Measurements from ENCODE around the gene LRBA.

LRBA gene

DNA sequence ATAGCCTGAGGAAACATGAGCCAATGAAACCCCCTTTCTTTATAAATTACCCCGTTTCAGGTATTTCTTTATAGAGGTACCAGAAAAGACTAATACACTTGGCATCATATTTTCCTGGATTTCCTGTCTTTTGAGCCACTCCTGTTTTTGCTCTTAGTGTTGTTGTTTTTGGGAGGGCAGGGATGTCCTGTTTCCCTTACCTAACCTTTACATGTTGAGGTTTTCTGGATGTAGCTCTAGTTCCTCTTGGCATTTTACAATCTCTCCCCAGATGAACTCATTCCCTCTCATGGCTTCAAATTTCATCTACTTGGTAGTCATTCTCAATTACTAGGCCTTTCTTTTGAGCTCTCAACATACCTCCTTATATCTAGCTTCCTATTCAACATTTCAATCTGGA lies 537.2 kb downstream of the LRBA start:
- Mint-ChIP-seq H3K4me3 (no peak overlapping the region), H3K36me3 (peaks cover 49% of the 10 kb centered on the region), H3K27ac (no peak overlapping the region), H3K4me1 (peaks cover 2% of the 10 kb centered on the region), H3K9me3 (peaks cover 2% of the 10 kb centered on the region), H3K27me3 (no peaks in the 10 kb centered on the region)
- no peak for DNase-seq (ENCODE audit: low spot score in 2 of 2)
- ATAC-seq (ENCODE audit: low read depth): no peak

DNA sequence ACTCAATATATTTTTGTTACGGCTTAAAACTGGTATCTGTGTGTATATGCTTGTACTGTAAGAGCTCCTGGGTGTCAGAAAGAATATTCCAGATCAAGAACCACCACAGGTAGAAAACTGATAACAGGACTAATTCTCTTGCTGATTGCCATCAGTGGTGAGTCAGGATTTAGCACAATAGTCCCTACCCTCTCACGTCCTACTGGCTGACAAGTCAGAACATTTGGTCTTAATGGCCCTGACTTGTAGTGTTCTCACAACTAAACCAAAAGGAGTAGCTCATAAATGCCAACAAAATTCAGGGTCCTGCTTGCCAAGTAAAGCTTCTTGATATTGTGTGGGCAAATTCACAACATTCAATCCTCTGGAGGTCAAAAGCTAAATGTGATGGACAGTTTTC lies 538.3 kb downstream of the LRBA start:
- Mint-ChIP-seq H3K27ac (no peak overlapping the region), H3K4me1 (peaks cover 2% of the 10 kb centered on the region), H3K9me3 (peaks cover 2% of the 10 kb centered on the region)

DNA sequence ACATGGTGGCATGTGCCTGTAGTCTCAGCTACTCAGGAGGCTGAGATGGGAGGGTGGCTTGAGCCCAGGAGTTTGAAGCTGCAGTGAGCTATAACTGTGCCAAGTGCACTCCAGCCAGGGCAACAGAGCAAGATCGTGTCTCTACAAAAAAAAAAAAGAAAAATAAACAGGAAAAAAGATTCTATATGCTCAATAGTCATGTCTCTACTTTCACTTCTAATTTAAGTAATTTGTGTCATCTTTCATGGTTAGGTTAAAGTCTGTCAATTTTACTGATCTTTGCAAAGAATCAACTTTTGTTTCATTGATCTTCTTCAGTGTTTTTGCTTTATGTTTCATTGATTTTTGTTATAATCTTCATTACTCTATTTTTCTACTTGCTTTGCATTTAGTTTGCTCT lies 539.3 kb downstream of the LRBA start:
- DNase-seq (ENCODE audit: low spot score in 2 of 2) (no peak), ATAC-seq (ENCODE audit: low read depth) (no peak)
- Mint-ChIP-seq H3K4me1 (peaks cover 2% of the 10 kb centered on the region), H3K9me3 (peaks cover 2% of the 10 kb centered on the region), H3K27me3 (no peaks in the 10 kb centered on the region), H3K36me3 (peaks cover 47% of the 10 kb centered on the region), H3K27ac (no peak overlapping the region), H3K4me3 (no peak overlapping the region)

More for the DNA sequence above, 538.3 kb downstream of the LRBA start:
- H3K36me3 Mint-ChIP-seq: peaks cover 50% of the 10 kb centered on the region
- DNase-seq (ENCODE audit: low spot score in 2 of 2) (no peak), ATAC-seq (ENCODE audit: low read depth) (no peak)
- no peaks in the 10 kb centered on the region for H3K27me3 Mint-ChIP-seq
- H3K4me3 Mint-ChIP-seq: no peak overlapping the region

GRCh38 chr4:150464523-150464922 lies 550.6 kb downstream of the LRBA start:
- ATAC-seq (ENCODE audit: low read depth) (no peak), DNase-seq (ENCODE audit: low spot score in 2 of 2) (no peak)
- H3K27me3 Mint-ChIP-seq: no peaks in the 10 kb centered on the region
- H3K9me3 Mint-ChIP-seq: no peaks in the 10 kb centered on the region
- H3K4me3 Mint-ChIP-seq: no peak overlapping the region
- no peaks in the 10 kb centered on the region for H3K4me1 Mint-ChIP-seq
- H3K36me3 Mint-ChIP-seq: peaks cover 26% of the 10 kb centered on the region
- no peak overlapping the region for H3K27ac Mint-ChIP-seq

DNA sequence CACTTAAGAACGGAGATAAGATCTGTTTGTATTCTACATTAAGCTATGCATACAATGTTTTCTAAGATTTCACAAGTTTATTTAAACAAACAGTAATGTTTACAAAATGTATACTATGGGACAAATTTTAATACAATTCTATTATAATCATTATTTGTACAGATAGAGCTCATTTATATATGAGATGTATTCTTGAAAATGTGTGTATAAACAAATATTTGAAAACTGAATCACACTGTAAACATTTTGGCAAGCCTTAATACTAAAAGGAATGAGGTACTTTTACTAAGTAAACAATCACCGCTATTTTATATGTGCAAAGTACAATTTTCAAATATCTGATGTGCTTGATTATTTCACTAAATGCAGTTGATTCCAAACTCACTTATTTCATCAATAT lies 552.3 kb downstream of the LRBA start:
- H3K4me3 Mint-ChIP-seq: no peak overlapping the region
- no peaks in the 10 kb centered on the region for H3K9me3 Mint-ChIP-seq
- no peaks in the 10 kb centered on the region for H3K4me1 Mint-ChIP-seq
- H3K36me3 Mint-ChIP-seq: peaks cover 31% of the 10 kb centered on the region
- no peak overlapping the region for H3K27ac Mint-ChIP-seq
- ATAC-seq (ENCODE audit: low read depth) (no peak), DNase-seq (ENCODE audit: low spot score in 2 of 2) (no peak)
- no peaks in the 10 kb centered on the region for H3K27me3 Mint-ChIP-seq

DNA sequence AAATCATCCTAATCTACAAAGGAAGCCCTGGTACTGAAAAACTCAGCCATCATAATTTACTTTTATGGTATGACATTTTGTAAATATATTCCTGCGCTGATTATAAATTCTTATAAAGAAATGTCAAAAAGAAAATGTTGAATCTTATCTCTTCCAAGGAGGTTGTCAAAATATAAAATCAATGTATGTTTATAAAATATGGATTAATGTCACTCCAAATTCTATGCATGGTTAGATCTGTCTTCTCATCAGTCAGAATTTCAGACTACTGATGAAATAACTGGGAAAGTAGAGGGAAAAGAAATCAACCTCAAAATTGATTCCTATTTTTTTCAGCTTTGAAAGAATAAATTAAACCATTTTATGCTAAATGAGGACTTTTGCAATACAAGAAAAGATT lies 553.1 kb downstream of the LRBA start:
- Mint-ChIP-seq H3K4me3 (no peak overlapping the region), H3K9me3 (no peaks in the 10 kb centered on the region), H3K4me1 (no peaks in the 10 kb centered on the region), H3K36me3 (peaks cover 32% of the 10 kb centered on the region), H3K27ac (no peak overlapping the region), H3K27me3 (no peaks in the 10 kb centered on the region)
- no peak for ATAC-seq (ENCODE audit: low read depth)
- DNase-seq (ENCODE audit: low spot score in 2 of 2): no peak

GRCh38 chr4:150457802-150458201 lies 557.3 kb downstream of the LRBA start:
- ATAC-seq (ENCODE audit: low read depth) (no peak), DNase-seq (ENCODE audit: low spot score in 2 of 2) (no peak)
- H3K27me3 Mint-ChIP-seq: no peaks in the 10 kb centered on the region
- no peaks in the 10 kb centered on the region for H3K4me1 Mint-ChIP-seq
- H3K36me3 Mint-ChIP-seq: peaks cover 25% of the 10 kb centered on the region
- H3K9me3 Mint-ChIP-seq: peaks cover 6% of the 10 kb centered on the region
- H3K4me3 Mint-ChIP-seq: no peak overlapping the region
- H3K27ac Mint-ChIP-seq: no peak overlapping the region

DNA sequence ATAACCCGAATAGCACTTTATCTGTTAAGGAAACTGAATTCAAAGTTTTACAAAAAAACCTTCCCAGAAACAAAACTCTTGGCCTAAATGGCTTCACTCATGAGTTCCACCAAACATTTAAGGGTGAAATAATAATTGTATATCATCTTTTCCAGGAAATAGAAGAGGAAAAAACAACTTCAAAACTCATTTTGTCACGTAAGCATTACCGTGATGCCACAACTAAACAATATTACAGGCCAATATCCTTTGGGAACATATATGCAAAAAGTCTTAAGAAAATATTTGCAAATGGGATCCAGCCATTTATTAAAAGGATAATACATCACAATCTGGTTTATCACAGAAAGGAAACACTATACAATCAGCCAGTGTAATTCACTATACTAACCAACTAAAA lies 563.2 kb downstream of the LRBA start:
- no peak overlapping the region for H3K27ac Mint-ChIP-seq
- DNase-seq (ENCODE audit: low spot score in 2 of 2): no peak
- peaks cover 23% of the 10 kb centered on the region for H3K36me3 Mint-ChIP-seq
- no peaks in the 10 kb centered on the region for H3K27me3 Mint-ChIP-seq
- no peaks in the 10 kb centered on the region for H3K4me1 Mint-ChIP-seq
- no peak for ATAC-seq (ENCODE audit: low read depth)
- no peak overlapping the region for H3K4me3 Mint-ChIP-seq
- peaks cover 8% of the 10 kb centered on the region for H3K9me3 Mint-ChIP-seq

- Mint-ChIP-seq H3K9me3 (peaks cover 1% of the 10 kb centered on the region), H3K4me3 (no peak overlapping the region), H3K36me3 (peaks cover 19% of the 10 kb centered on the region), H3K27ac (no peak overlapping the region), H3K4me1 (no peaks in the 10 kb centered on the region), H3K27me3 (no peaks in the 10 kb centered on the region)
- ATAC-seq (ENCODE audit: low read depth) (no peak), DNase-seq (ENCODE audit: low spot score in 2 of 2) (no peak)
Measured at GRCh38 chr4:150447356-150447755, 567.7 kb downstream of the LRBA start.

DNA sequence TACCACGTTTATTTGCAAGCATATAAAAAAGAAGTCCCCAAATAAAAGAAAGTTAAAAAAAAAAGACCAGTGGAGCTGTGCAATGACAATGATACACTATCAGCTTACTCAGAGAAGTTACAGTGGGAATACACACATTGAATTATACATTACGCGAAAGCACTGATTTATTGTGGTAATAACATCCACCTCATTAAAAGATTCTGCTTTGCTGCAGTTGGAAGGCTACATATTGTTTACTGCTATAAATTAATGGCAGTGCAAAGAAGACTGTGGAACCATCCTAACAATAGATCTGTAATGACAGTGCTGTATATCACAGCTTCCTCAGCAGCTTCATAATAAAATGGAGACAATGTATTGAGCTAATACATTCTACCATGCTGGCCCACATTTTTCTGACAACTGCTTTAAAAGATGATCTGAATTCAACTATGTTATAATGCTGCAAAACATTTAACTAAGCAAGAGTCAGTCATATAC lies 575.6 kb downstream of the LRBA start:
- no peak for ATAC-seq (ENCODE audit: low read depth)
- H3K4me3 Mint-ChIP-seq: no peak overlapping the region
- no peaks in the 10 kb centered on the region for H3K9me3 Mint-ChIP-seq
- H3K36me3 Mint-ChIP-seq: peaks cover 21% of the 10 kb centered on the region
- H3K27ac Mint-ChIP-seq: no peak overlapping the region
- no peaks in the 10 kb centered on the region for H3K4me1 Mint-ChIP-seq
- H3K27me3 Mint-ChIP-seq: no peaks in the 10 kb centered on the region
- no peak for DNase-seq (ENCODE audit: low spot score in 2 of 2)

- Mint-ChIP-seq H3K27me3 (no peaks in the 10 kb centered on the region), H3K4me1 (no peaks in the 10 kb centered on the region), H3K27ac (no peak overlapping the region), H3K9me3 (no peaks in the 10 kb centered on the region), H3K36me3 (peaks cover 20% of the 10 kb centered on the region), H3K4me3 (no peak overlapping the region)
- ATAC-seq (ENCODE audit: low read depth) (no peak), DNase-seq (ENCODE audit: low spot score in 2 of 2) (no peak)
Measured at GRCh38 chr4:150436598-150437370, 578.3 kb downstream of the LRBA start.

GRCh38 chr4:150431221-150431620 lies 583.9 kb downstream of the LRBA start:
- Mint-ChIP-seq H3K27ac (no peak overlapping the region), H3K4me1 (no peaks in the 10 kb centered on the region), H3K36me3 (peaks cover 27% of the 10 kb centered on the region), H3K27me3 (no peaks in the 10 kb centered on the region), H3K4me3 (no peak overlapping the region), H3K9me3 (no peaks in the 10 kb centered on the region)
- ATAC-seq (ENCODE audit: low read depth) (no peak), DNase-seq (ENCODE audit: low spot score in 2 of 2) (no peak)

DNA sequence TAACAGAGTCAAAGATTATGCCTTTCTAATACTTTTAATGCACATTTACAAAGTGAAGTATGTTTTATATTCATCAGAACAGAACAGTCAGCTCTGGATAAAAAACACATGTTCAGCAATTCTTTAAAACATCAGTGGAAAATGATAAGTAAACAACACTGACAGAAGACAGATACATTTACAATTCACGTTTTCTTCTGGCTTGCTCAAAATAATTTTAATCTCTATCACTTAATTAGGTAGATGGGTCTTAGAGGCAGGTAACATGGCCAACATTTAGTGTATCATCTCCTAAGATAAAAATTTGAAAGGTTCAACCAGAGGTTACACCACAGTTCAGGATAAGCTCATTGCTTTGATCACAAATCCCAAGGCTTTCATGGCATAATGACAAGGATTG lies 589.9 kb downstream of the LRBA start:
- ATAC-seq (ENCODE audit: low read depth): no peak
- Mint-ChIP-seq H3K36me3 (peaks cover 18% of the 10 kb centered on the region), H3K4me3 (no peak overlapping the region), H3K27me3 (no peaks in the 10 kb centered on the region), H3K9me3 (no peaks in the 10 kb centered on the region), H3K4me1 (no peaks in the 10 kb centered on the region), H3K27ac (no peak overlapping the region)
- DNase-seq (ENCODE audit: low spot score in 2 of 2): no peak

GRCh38 chr4:150423503-150423902 lies 591.6 kb downstream of the LRBA start:
- Mint-ChIP-seq H3K27ac (no peak overlapping the region), H3K27me3 (no peaks in the 10 kb centered on the region)

DNA sequence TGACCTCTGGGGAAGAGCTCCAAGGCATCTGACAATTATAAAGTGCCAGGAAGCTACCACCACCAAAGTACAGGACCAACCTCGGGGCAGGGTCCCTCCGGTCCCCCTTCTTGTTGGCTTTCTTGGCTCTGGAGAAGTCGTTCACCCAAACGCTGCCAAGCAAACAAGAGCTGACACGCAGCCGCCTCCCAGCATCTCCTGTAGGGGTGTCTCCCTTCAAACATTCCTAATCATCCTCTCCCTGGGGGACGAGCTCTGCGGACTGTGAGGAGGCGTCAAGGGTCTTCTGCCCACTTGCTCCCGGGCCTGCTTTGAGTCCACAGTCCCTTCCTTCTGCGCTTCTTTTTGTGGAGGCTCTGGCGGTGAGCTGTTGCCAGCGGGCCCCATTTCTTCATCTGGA lies 592.0 kb downstream of the LRBA start:
- DNase-seq (ENCODE audit: low spot score in 2 of 2) (no peak), ATAC-seq (ENCODE audit: low read depth) (no peak)
- Mint-ChIP-seq H3K36me3 (peaks cover 13% of the 10 kb centered on the region), H3K4me3 (no peak overlapping the region), H3K27ac (no peak overlapping the region), H3K27me3 (no peaks in the 10 kb centered on the region), H3K4me1 (no peaks in the 10 kb centered on the region), H3K9me3 (no peaks in the 10 kb centered on the region)

More at GRCh38 chr4:150423503-150423902, 591.6 kb downstream of the LRBA start:
- H3K4me1 Mint-ChIP-seq: no peaks in the 10 kb centered on the region
- DNase-seq (ENCODE audit: low spot score in 2 of 2): no peak
- no peak for ATAC-seq (ENCODE audit: low read depth)
- no peaks in the 10 kb centered on the region for H3K9me3 Mint-ChIP-seq
- H3K36me3 Mint-ChIP-seq: peaks cover 15% of the 10 kb centered on the region
- no peak overlapping the region for H3K4me3 Mint-ChIP-seq
